ENCODE results near the gene ERMAP.

- TF ChIP-seq CTCF (IDR thresholded peaks at IDR 0.05; ENCODE audit: low read depth, low read length, poor library complexity, severe bottlenecking): no peak
- TF ChIP-seq EZH2phosphoT487 (IDR thresholded peaks at IDR 0.05; ENCODE audit: borderline replicate concordance, low read length): no peak
Measured at GRCh38 chr1:42801832-42802473, 15.0 kb upstream of the ERMAP start.

Measured in DOHH2 (cell line).